Suprapubic skin (tissue), 4 donors: ENCODE data around the gene TVP23C.

ENCODE experiments used
- CTCF ChIP-seq, 2 donors: fragments of 200-600 bp in 1 of 2; fragments of 450-650 bp in 1 of 2; sonication (generic) in 1 of 2; IDR thresholded peaks; one replicate each; pipeline ENCODE4 v1.5.1; 2016 to 2019; ENCODE audit warnings: antibody characterized with exemption in 2 of 2, mild to moderate bottlenecking in 1 of 2, moderate library complexity in 1 of 2
- POLR2A ChIP-seq, 2 donors: fragments of 450-650 bp; IDR thresholded peaks; one replicate each; pipeline ENCODE4 v1.6.1; 2017; ENCODE audit warnings: antibody characterized with exemption in 2 of 2, mild to moderate bottlenecking in 2 of 2, moderate library complexity in 2 of 2
- POLR2AphosphoS5 ChIP-seq, 3 donors: sonication (generic); formaldehyde crosslinking; IDR thresholded peaks; one replicate each; pipeline ENCODE4 v1.6.1; 2017; ENCODE audit warnings: antibody characterized with exemption in 3 of 3

- no peak for TF ChIP-seq POLR2AphosphoS5 (IDR thresholded peaks at IDR 0.05)
- TF ChIP-seq CTCF (IDR thresholded peaks at IDR 0.05), result no peak
- no peak for TF ChIP-seq POLR2A (IDR thresholded peaks at IDR 0.05)
Measured at GRCh38 chr17:15494821-15495220, 68.5 kb downstream of the TVP23C start.
